HepG2 (cell line): ENCODE data around the gene C1QTNF5. TPM values are rescaled to one million over a fixed set of nuclear protein-coding genes. Genes with fewer than 3 reads are reported as not detected.
A peak's percentile ranks its signal among the peaks of the same experiment; 100 is the strongest.

ENCODE experiments used
- ARID3A ChIP-seq: IDR thresholded peaks from 2 replicates; pipeline ENCODE4 v1.6.1; 2012; ENCODE audit warnings: low read depth, low read length, improper control_type of control experiment
- CERS6 ChIP-seq: sonication (generic); formaldehyde crosslinking; IDR thresholded peaks from 2 replicates; pipeline ENCODE4 v1.5.0; 2020; ENCODE audit warnings: missing genetic modification reagents
- ELF3 ChIP-seq: IDR thresholded peaks from 2 replicates; pipeline ENCODE4 v1.6.1; 2016; ENCODE audit warnings: missing genetic modification reagents, missing compliant biosample characterization
- GPBP1L1 ChIP-seq: sonication (generic); formaldehyde crosslinking; IDR thresholded peaks from 2 replicates; pipeline ENCODE4 v1.5.0; 2020; ENCODE audit warnings: mild to moderate bottlenecking, missing genetic modification reagents
- ISX ChIP-seq: sonication (generic); formaldehyde crosslinking; conservative IDR thresholded peaks from 2 replicates; pipeline ENCODE4 v1.5.0; 2020; ENCODE audit warnings: missing genetic modification reagents
- PAWR ChIP-seq: sonication (generic); formaldehyde crosslinking; IDR thresholded peaks from 2 replicates; pipeline ENCODE4 v1.4.0; 2020; ENCODE audit warnings: missing genetic modification reagents, mild to moderate bottlenecking, borderline replicate concordance
- PCBP1 ChIP-seq: fragments of 200-400 bp; formaldehyde crosslinking; IDR thresholded peaks from 2 replicates; pipeline ENCODE4 v1.6.1; 2017; ENCODE audit warnings: mild to moderate bottlenecking, low read depth, low read length, borderline replicate concordance
- RNF219 ChIP-seq: sonication (generic); formaldehyde crosslinking; IDR thresholded peaks from 2 replicates; pipeline ENCODE4 v1.5.0; 2020; ENCODE audit warnings: mild to moderate bottlenecking, missing genetic modification reagents
- ZNF281 ChIP-seq: sonication (generic); formaldehyde crosslinking; IDR thresholded peaks from 2 replicates; pipeline ENCODE4 v1.4.0; 2020; ENCODE audit warnings: missing genetic modification reagents, borderline replicate concordance
- ZNF678 ChIP-seq: sonication (generic); formaldehyde crosslinking; IDR thresholded peaks from 2 replicates; pipeline ENCODE4 v1.4.0; 2020; ENCODE audit warnings: mild to moderate bottlenecking, missing genetic modification reagents
- ZNF710 ChIP-seq: sonication (generic); formaldehyde crosslinking; IDR thresholded peaks from 2 replicates; pipeline ENCODE4 v1.5.0; 2020; ENCODE audit warnings: mild to moderate bottlenecking, missing genetic modification reagents, borderline replicate concordance
- ZSCAN21 ChIP-seq: sonication (generic); formaldehyde crosslinking; IDR thresholded peaks from 2 replicates; pipeline ENCODE4 v1.8.0; 2022; ENCODE audit warnings: mild to moderate bottlenecking, missing genetic modification reagents, moderate library complexity, borderline replicate concordance
- ZSCAN5A ChIP-seq: sonication (generic); formaldehyde crosslinking; IDR thresholded peaks from 2 replicates; pipeline ENCODE4 v1.8.0; 2022; ENCODE audit warnings: mild to moderate bottlenecking, missing genetic modification reagents, borderline replicate concordance
- polyA plus RNA-seq, 8 experiments: library from polyadenylated mRNA; depleted of rRNA in 3 of 8; stranded (reverse) in 7 of 8; unstranded in 1 of 8; fragments of >200 nt; fragmentation: Illumina TruSeq in 4 of 8; extraction: Trizol in 4 of 8; gene quantifications; 2 replicates each; pipeline versions ENCODE4 v1.2.1 to v1.2.3, GENCODE V29; 2011 to 2016; ENCODE audit warnings: low read depth in 4 of 8, missing spikeins in 1 of 8, mixed read lengths in 1 of 8; ENCODE audit not compliant: insufficient read depth in 1 of 8
- total RNA-seq, 5 experiments: library from RNA; depleted of rRNA; stranded (reverse); fragments of >200 nt; fragmentation: Illumina TruSeq; extraction: Trizol; gene quantifications; 2 replicates each; pipeline ENCODE4 v1.2.3, GENCODE V29; 2016; ENCODE audit warnings: low read depth in 1 of 5

The C1QTNF5 gene
- total and polyA plus RNA-seq, 2 of the 13 experiments (the other 11 are each of a cell fraction or from before 2014, with no cell fraction given) = 0.86 to 1.2 TPM

GRCh38 chr11:119381181-119381988 lies 40.7 kb upstream of the C1QTNF5 start, which contains the start of gene USP2 (continued):
- no peak for TF ChIP-seq PAWR (CRISPR knock-in tag)
- TF ChIP-seq ELF3 = peak; percentile 77
- TF ChIP-seq RNF219 (CRISPR knock-in tag) = no peak
- TF ChIP-seq ZSCAN21 = no peak; the same call in 1 of the 2 replicates
- no peak for TF ChIP-seq ZNF678 (CRISPR knock-in tag)
- TF ChIP-seq ZNF281 (CRISPR knock-in tag) = 0 out of 2 replicates have a peak, but pooled peaks have one; percentile 8
- TF ChIP-seq ZNF710 (CRISPR knock-in tag) = no peak
- TF ChIP-seq GPBP1L1 = no peak
- TF ChIP-seq PCBP1 = 0 out of 2 replicates have a peak, but pooled peaks have one; percentile 24
- no peak for TF ChIP-seq CERS6 (CRISPR knock-in tag)
- TF ChIP-seq ZSCAN5A = no peak; the same call in 1 of the 2 replicates
- TF ChIP-seq ISX (CRISPR knock-in tag) = no peak
- no peak for TF ChIP-seq ARID3A
